Measurements from ENCODE around the gene C2CD3. TPM values are rescaled to one million over a fixed set of nuclear protein-coding genes. Genes with fewer than 3 reads are reported as not detected.

C2CD3 gene
- total and polyA plus RNA-seq, 9 of the 15 experiments (the other 6 are each of a cell fraction or from before 2014, with no cell fraction given): 4.4 to 20.2 (median 15.4) TPM

- TF ChIP-seq CREB3 (tag; conservative IDR thresholded peaks at IDR 0.05; ENCODE audit: low read depth) (peak; percentile 81), JUN (IDR thresholded peaks at IDR 0.05; ENCODE audit: borderline replicate concordance, low read depth, low read length) (no peak), JUN (CRISPR knock-in tag; IDR thresholded peaks at IDR 0.05; ENCODE audit: borderline replicate concordance) (peak; percentile 12; the same call in 1 of the 2 replicates), TRIM24 (IDR thresholded peaks at IDR 0.05) (no peak; a peak in 1 of 4 replicates), ESRRB (CRISPR knock-in tag; IDR thresholded peaks at IDR 0.05; ENCODE audit: borderline replicate concordance) (no peak), YY1 (IDR thresholded peaks at IDR 0.05; ENCODE audit: borderline replicate concordance in 1 of 3, control insufficient read depth in 1 of 3, extremely low read depth in 1 of 3, insufficient read depth in 3 of 3, insufficient read length in 1 of 3, insufficient replicate concordance in 2 of 3, low read depth in 1 of 3, low read length in 2 of 3) (peak in 1 of 3 experiments; percentile 47), ZNF445 (CRISPR knock-in tag; IDR thresholded peaks at IDR 0.05; ENCODE audit: low read depth) (no peak), PRPF4 (IDR thresholded peaks at IDR 0.05; ENCODE audit: insufficient read depth, low read depth, low read length, poor library complexity, severe bottlenecking) (no peak), MEF2A (IDR thresholded peaks at IDR 0.05; ENCODE audit: control insufficient read depth, low read depth, low read length) (no peak), ZNF398 (CRISPR knock-in tag; IDR thresholded peaks at IDR 0.05) (no peak), TAF7 (tag; IDR thresholded peaks at IDR 0.05) (no peak; the same call in 1 of the 2 replicates), TCF15 (CRISPR knock-in tag; IDR thresholded peaks at IDR 0.05) (no peak), ZNF766 (CRISPR knock-in tag; conservative IDR thresholded peaks at IDR 0.05) (no peak), ZEB2 (IDR thresholded peaks at IDR 0.05) (no peak), ZNF644 (tag; IDR thresholded peaks at IDR 0.05; ENCODE audit: low read depth) (peak; percentile 78; the same call in 1 of the 2 replicates), TGIF2 (CRISPR knock-in tag; IDR thresholded peaks at IDR 0.05) (no peak), BRF1 (IDR thresholded peaks at IDR 0.05; ENCODE audit: borderline replicate concordance, extremely low read depth, insufficient read length) (no peak), HIVEP1 (CRISPR knock-in tag; IDR thresholded peaks at IDR 0.05) (no peak), FOSL1 (tag; conservative IDR thresholded peaks at IDR 0.05) (peak; percentile 42), SRSF9 (IDR thresholded peaks at IDR 0.05; ENCODE audit: borderline replicate concordance, low read depth, low read length) (no peak), PHB2 (IDR thresholded peaks at IDR 0.05; ENCODE audit: low read depth) (no peak), PTRF (tag; IDR thresholded peaks at IDR 0.05) (no peak)
- TF ChIP-seq, protein P1, sequence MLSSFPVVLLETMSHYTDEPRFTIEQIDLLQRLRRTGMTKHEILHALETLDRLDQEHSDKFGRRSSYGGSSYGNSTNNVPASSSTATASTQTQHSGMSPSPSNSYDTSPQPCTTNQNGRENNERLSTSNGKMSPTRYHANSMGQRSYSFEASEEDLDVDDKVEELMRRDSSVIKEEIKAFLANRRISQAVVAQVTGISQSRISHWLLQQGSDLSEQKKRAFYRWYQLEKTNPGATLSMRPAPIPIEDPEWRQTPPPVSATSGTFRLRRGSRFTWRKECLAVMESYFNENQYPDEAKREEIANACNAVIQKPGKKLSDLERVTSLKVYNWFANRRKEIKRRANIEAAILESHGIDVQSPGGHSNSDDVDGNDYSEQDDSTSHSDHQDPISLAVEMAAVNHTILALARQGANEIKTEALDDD (IDR thresholded peaks at IDR 0.05): no peak
Measured at GRCh38 chr11:73983741-73984538, 186.9 kb downstream of the C2CD3 start (continued).
